T-cell (primary cell): ENCODE data around the gene TEX44. TPM values are rescaled to one million over a fixed set of nuclear protein-coding genes. Genes with fewer than 3 reads are reported as not detected.

Experiments used
- ATAC-seq, 4 experiments: fragments of 200-7000 bp in 3 of 4; fragments of 150-1000 bp in 1 of 4; cut with Tn5 transposase; replicated peaks in 1 of 4; 1 replicate in 3 of 4; 2 replicates in 1 of 4; pipeline ENCODE4 v1.10.0; 2021; ENCODE audit warnings: moderate library complexity in 3 of 4, mild to moderate bottlenecking in 2 of 4, moderate number of reproducible peaks in 1 of 4
- CTCF ChIA-PET, 2 donors: fragments of 300-600 bp; sonication (Branson Sonifier 250); formaldehyde crosslinking; loops; one replicate each; lab custom pipeline; 2022; ENCODE audit warnings: antibody characterized with exemption in 2 of 2; lab: Charles Lee
- POLR2A ChIA-PET, 2 donors: fragments of 300-600 bp; sonication (Branson Sonifier 250); formaldehyde crosslinking; loops; one replicate each; lab custom pipeline; 2022; ENCODE audit warnings: antibody characterized with exemption in 2 of 2; lab: Charles Lee
- DNase-seq, 35 experiments: peaks; one replicate each; pipeline versions ENCODE4 v3.0.0 to v3.0.0-alpha.2; 2013 to 2023
- H3K27ac ChIP-seq: one replicate; pipeline ENCODE4 v1.5.1; 2013; ENCODE audit warnings: low read length
- H3K27me3 ChIP-seq, 2 experiments: replicated peaks in 1 of 2; 1 replicate in 1 of 2; 2 replicates in 1 of 2; pipeline versions ENCODE4 v1.6.1 to v1.7.0; 2013; ENCODE audit warnings: low read length in 1 of 2, mixed read lengths in 1 of 2; ENCODE audit not compliant: control insufficient read depth in 2 of 2, insufficient read depth in 2 of 2; ENCODE audit errors: extremely low read depth in 1 of 2
- H3K36me3 ChIP-seq, 2 donors: 1 replicate in 1 of 2; 2 replicates in 1 of 2; pipeline versions ENCODE4 v1.6.1 to v1.7.0; 2013; ENCODE audit warnings: low read length in 1 of 2; ENCODE audit not compliant: control insufficient read depth in 2 of 2, insufficient read depth in 1 of 2; ENCODE audit errors: extremely low read depth in 1 of 2
- H3K4me1 ChIP-seq, 2 experiments: 1 replicate in 1 of 2; 2 replicates in 1 of 2; pipeline versions ENCODE4 v1.6.1 to v1.7.0; 2013; ENCODE audit warnings: low read length in 2 of 2, mixed read lengths in 1 of 2; ENCODE audit not compliant: insufficient read depth in 2 of 2, control insufficient read depth in 1 of 2; ENCODE audit errors: extremely low read depth in 1 of 2
- H3K4me3 ChIP-seq, 2 donors: 1 replicate in 1 of 2; 2 replicates in 1 of 2; pipeline versions ENCODE4 v1.5.1 to v1.7.0; 2013; ENCODE audit warnings: mild to moderate bottlenecking in 2 of 2, low read length in 1 of 2, moderate library complexity in 1 of 2; ENCODE audit not compliant: control insufficient read depth in 1 of 2; ENCODE audit errors: extremely low read depth in 1 of 2
- H3K9me3 ChIP-seq: 2 replicates; pipeline ENCODE4 v1.7.0; 2013
- H3K27ac Mint-ChIP-seq, 2 donors: one replicate each; pipeline ENCODE4 v1.8.0; 2020 to 2021; ENCODE audit warnings: mild to moderate bottlenecking in 2 of 2, mixed read lengths in 2 of 2
- H3K27me3 Mint-ChIP-seq, 2 donors: one replicate each; pipeline ENCODE4 v1.8.0; 2021 to 2022; ENCODE audit warnings: mixed read lengths in 2 of 2
- H3K36me3 Mint-ChIP-seq: one replicate; pipeline ENCODE4 v1.8.0; 2021; ENCODE audit warnings: mixed read lengths
- H3K4me1 Mint-ChIP-seq, 3 donors: one replicate each; pipeline ENCODE4 v1.8.0; 2020 to 2022; ENCODE audit warnings: mixed read lengths in 3 of 3, mild to moderate bottlenecking in 1 of 3
- H3K4me3 Mint-ChIP-seq, 3 donors: one replicate each; pipeline ENCODE4 v1.8.0; 2020 to 2022; ENCODE audit warnings: mild to moderate bottlenecking in 3 of 3, mixed read lengths in 3 of 3, moderate library complexity in 3 of 3
- H3K9me3 Mint-ChIP-seq, 3 donors: one replicate each; pipeline ENCODE4 v1.8.0; 2020 to 2022; ENCODE audit warnings: mixed read lengths in 3 of 3
- WGBS: methylation state at CpG from one replicate; pipeline ENCODE4 v1.1.5; 2013; ENCODE audit warnings: missing lambda C conversion rate; ENCODE audit not compliant: insufficient coverage; 5-methylcytosine and 5-hydroxymethylcytosine counted together
- total RNA-seq, 35 experiments: library from RNA in 6 of 35; stranded (reverse) in 6 of 35; fragments of 120-200 nt in 1 of 35; gene quantifications; one replicate each; pipeline versions ENCODE4 v1.2.1 to v1.2.4 and lab custom pipeline; 2013 to 2026

TEX44 gene
- total RNA-seq, 5 donors from 2014 or later (not counting 1 experiment from before 2014, with no cell fraction given): not detected

DNA sequence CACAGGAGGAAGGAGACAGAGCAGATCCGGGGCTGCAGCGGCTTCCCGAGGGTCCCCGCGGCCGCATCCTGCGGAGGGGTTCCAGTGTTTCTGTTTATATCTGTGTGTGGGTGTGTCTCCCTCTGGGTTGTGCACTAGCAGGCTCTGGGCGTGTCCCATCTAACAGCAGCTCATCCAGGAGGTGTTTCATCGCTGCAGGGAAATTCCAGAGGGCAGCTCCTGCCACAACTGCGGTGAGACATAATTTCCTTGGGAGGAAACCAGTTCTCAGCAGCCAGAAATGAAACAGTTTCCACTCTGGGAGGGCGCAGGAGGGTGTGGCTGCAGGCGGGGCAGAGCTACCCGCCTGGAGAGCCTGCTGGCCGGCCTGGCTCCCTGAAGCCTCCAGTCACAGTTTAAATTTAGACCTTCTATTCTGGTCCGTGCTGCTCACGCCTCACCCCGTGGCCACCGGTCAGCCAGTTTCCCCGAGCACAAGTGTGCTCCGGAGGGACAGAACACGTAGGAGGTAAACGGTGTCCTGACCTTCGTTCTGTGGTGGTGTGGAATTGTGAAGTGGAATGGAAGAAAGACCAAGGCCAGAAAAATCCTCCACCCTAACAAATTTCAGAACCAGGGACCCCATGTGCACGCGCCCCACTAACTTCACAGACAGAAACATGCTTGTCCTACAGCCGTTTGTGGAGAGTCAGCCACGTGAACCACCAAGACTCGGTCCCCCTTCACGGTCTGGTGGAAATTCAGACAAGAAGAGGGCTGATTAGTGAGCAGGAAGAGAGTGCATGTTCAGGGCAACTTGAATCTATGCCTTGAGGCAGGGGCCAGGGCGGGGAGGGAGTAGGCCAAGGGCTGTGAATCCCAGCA is 50.2 kb downstream of the TEX44 start:
- CTCF ChIA-PET: interaction anchor here in 1 of 2 donors (0.8 to 0.9 kb wide), 2 partner anchors 42 to 59 kb away, joined by 3 read pairs; no protein-coding TSS in a partner anchor
- Mint-ChIP-seq H3K4me3 (peak overlapping the region; percentile 45 to 78 (median 59)), H3K4me1 (peaks cover 9 to 12% (median 10%) of the 10 kb centered on the region in 3 donors), H3K36me3 (no peaks in the 10 kb centered on the region), H3K27ac (peak overlapping the region; percentile 59 to 63), H3K27me3 (no peaks in the 10 kb centered on the region), H3K9me3 (no peaks in the 10 kb centered on the region)
- DNase-seq (peak in 18 of 35 experiments; percentile 6 to 67 (median 18)), ATAC-seq (peak; percentile 60 to 94 (median 66))
- peak overlapping the region in 1 of 2 donors; percentile 60 for H3K4me3 ChIP-seq
- WGBS: 18% methylated on average over 20 of the region's 30 CpGs
- no peaks in the 10 kb centered on the region for H3K36me3 ChIP-seq
- no peak overlapping the region for H3K27ac ChIP-seq
- H3K9me3 ChIP-seq: no peaks in the 10 kb centered on the region
- H3K27me3 ChIP-seq: peaks cover 0 to 12% of the 10 kb centered on the region in 2 experiments
- POLR2A ChIA-PET: interaction anchor here in 1 of 2 donors (0.5 kb wide), 1 partner anchor 19 kb away, joined by 7 read pairs; no protein-coding TSS in a partner anchor
- peaks cover 6 to 14% of the 10 kb centered on the region in 2 experiments for H3K4me1 ChIP-seq

DNA sequence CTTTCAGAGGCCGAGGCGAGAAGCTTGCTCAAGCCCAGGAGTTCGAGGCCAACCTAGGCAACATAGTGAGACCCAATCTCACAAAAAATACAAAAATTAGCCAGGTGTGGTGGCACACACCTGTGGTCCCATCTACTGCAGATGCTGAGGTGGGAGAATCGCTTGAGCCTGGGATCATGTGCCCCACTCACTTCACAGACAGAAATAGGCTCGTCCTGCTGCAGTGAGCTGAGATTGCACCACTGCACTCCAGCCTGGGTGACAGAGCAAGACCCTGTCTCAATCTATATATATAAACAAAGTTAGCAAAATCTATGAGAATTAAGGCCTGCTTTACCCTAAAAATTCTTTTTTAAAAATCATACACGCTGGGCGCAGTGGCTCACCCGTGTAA is 50.8 kb downstream of the TEX44 start:
- Mint-ChIP-seq H3K4me1 (peaks cover 9 to 12% (median 10%) of the 10 kb centered on the region in 3 donors), H3K4me3 (no peak overlapping the region), H3K27me3 (peaks cover 0 to 1% of the 10 kb centered on the region in 2 donors), H3K9me3 (no peaks in the 10 kb centered on the region), H3K27ac (no peak overlapping the region), H3K36me3 (no peaks in the 10 kb centered on the region)
- CTCF ChIA-PET: no interaction called here
- Histone ChIP-seq H3K9me3 (no peaks in the 10 kb centered on the region), H3K36me3 (no peaks in the 10 kb centered on the region), H3K27me3 (peaks cover 0 to 14% of the 10 kb centered on the region in 2 experiments), H3K4me3 (no peak overlapping the region), H3K4me1 (peaks cover 6 to 14% of the 10 kb centered on the region in 2 experiments), H3K27ac (no peak overlapping the region)
- DNase-seq: no peak
- ATAC-seq: no peak
- POLR2A ChIA-PET: interaction anchor here in 1 of 2 donors (0.5 kb wide), 1 partner anchor 19 kb away, joined by 7 read pairs; no protein-coding TSS in a partner anchor
- 86% methylated on average over 2 of the region's 8 CpGs for WGBS

Other genes with a start within 250 kb of the TEX44 start
- gene B3GNT7, start 197.2 kb upstream of the TEX44 start, total RNA-seq: 1 to 10 TPM in 1 of 5 donors, under 1 TPM in 4; 0.30 to 2.0 (median 0.68) TPM
- 100 to 1,000 TPM; 358 to 468 (median 397) TPM for gene NCL, start 128.4 kb upstream of the TEX44 start, total RNA-seq
- 1 to 10 TPM in 2 of 5 donors, under 1 TPM in 3; 0.62 to 3.0 (median 0.70) TPM for gene NMUR1, start 62.4 kb upstream of the TEX44 start, total RNA-seq
- 1,000 to 10,000 TPM; 1,067 to 1,378 (median 1,149) TPM for gene PTMA, start 115.7 kb downstream of the TEX44 start, total RNA-seq
- 10 to 100 TPM; 17.4 to 33.1 (median 25.2) TPM for gene PDE6D, start 188.4 kb downstream of the TEX44 start, total RNA-seq
- 10 to 100 TPM; 39.8 to 53.1 (median 49.7) TPM for gene COPS7B, start 193.6 kb downstream of the TEX44 start, total RNA-seq